Measurements from ENCODE around the gene LHX3. TPM values are rescaled to one million over a fixed set of nuclear protein-coding genes. Genes with fewer than 3 reads are reported as not detected.

Gene LHX3
- total and polyA plus RNA-seq, 2 donors (not counting 1 experiment from before 2014, with no cell fraction given), result not detected

- DNase-seq (ENCODE audit: low read depth in 2 of 2), result no peak
- Histone ChIP-seq H4K20me1 (ENCODE audit: control insufficient read depth, extremely low read depth, insufficient read depth, low read length) (peaks cover 2% of the 10 kb centered on the region), H3K4me2 (ENCODE audit: extremely low read depth, insufficient read depth, low read length) (no peak overlapping the region), H3K79me2 (ENCODE audit: control insufficient read depth, insufficient read depth, low read length) (peaks cover 3% of the 10 kb centered on the region), H3K4me3 (replicated peaks in 1 of 4; ENCODE audit: control extremely low read depth in 1 of 4, insufficient read depth in 1 of 4, low read depth in 3 of 4, low read length in 4 of 4) (no peak overlapping the region), H3K27ac (ENCODE audit: insufficient read depth, low read length) (no peak overlapping the region), H3K36me3 (ENCODE audit: control insufficient read depth, insufficient read depth, low read length) (no peaks in the 10 kb centered on the region), H3K9ac (ENCODE audit: insufficient read depth, low read length) (no peak overlapping the region), H3K27me3 (ENCODE audit: control insufficient read depth, insufficient read depth, low read length) (no peaks in the 10 kb centered on the region), H3K9me3 (ENCODE audit: control insufficient read depth, insufficient read depth, low read depth, low read length) (no peaks in the 10 kb centered on the region), H3K4me1 (ENCODE audit: control insufficient read depth, extremely low read depth, insufficient read depth, low read length) (no peaks in the 10 kb centered on the region), H2AFZ (ENCODE audit: low read length) (no peak overlapping the region)
- no peak for TF ChIP-seq EZH2 (IDR thresholded peaks at IDR 0.05; ENCODE audit: low read length, missing control alignments)
- no peak for TF ChIP-seq CTCF (conservative IDR thresholded peaks at IDR 0.05 in 1 of 2, IDR thresholded peaks at IDR 0.05 in 1 of 2; ENCODE audit: low read depth in 1 of 2, low read length in 2 of 2)
Measured at GRCh38 chr9:136231478-136232297, 26.8 kb upstream of the LHX3 start.

GRCh38 chr9:136230773-136231172, 25.8 kb upstream of the LHX3 start:
- Histone ChIP-seq H4K20me1 (ENCODE audit: control insufficient read depth, extremely low read depth, insufficient read depth, low read length) (peaks cover 2% of the 10 kb centered on the region), H3K4me2 (ENCODE audit: extremely low read depth, insufficient read depth, low read length) (no peak overlapping the region), H3K9ac (ENCODE audit: insufficient read depth, low read length) (no peak overlapping the region), H3K4me3 (replicated peaks in 1 of 4; ENCODE audit: control extremely low read depth in 1 of 4, insufficient read depth in 1 of 4, low read depth in 3 of 4, low read length in 4 of 4) (no peak overlapping the region), H3K4me1 (ENCODE audit: control insufficient read depth, extremely low read depth, insufficient read depth, low read length) (no peaks in the 10 kb centered on the region), H3K27me3 (ENCODE audit: control insufficient read depth, insufficient read depth, low read length) (no peaks in the 10 kb centered on the region), H3K79me2 (ENCODE audit: control insufficient read depth, insufficient read depth, low read length) (peaks cover 3% of the 10 kb centered on the region), H3K9me3 (ENCODE audit: control insufficient read depth, insufficient read depth, low read depth, low read length) (no peaks in the 10 kb centered on the region), H2AFZ (ENCODE audit: low read length) (no peak overlapping the region), H3K27ac (ENCODE audit: insufficient read depth, low read length) (no peak overlapping the region), H3K36me3 (ENCODE audit: control insufficient read depth, insufficient read depth, low read length) (no peaks in the 10 kb centered on the region)
- TF ChIP-seq EZH2 (IDR thresholded peaks at IDR 0.05; ENCODE audit: low read length, missing control alignments) (no peak), CTCF (conservative IDR thresholded peaks at IDR 0.05 in 1 of 2, IDR thresholded peaks at IDR 0.05 in 1 of 2; ENCODE audit: low read depth in 1 of 2, low read length in 2 of 2) (no peak)
- no peak for DNase-seq (ENCODE audit: low read depth in 2 of 2)

- no peak overlapping the region for H3K27ac ChIP-seq (ENCODE audit: insufficient read depth, low read length)
- H3K27me3 ChIP-seq (ENCODE audit: control insufficient read depth, insufficient read depth, low read length), result no peaks in the 10 kb centered on the region
- TF ChIP-seq CTCF (conservative IDR thresholded peaks at IDR 0.05 in 1 of 2, IDR thresholded peaks at IDR 0.05 in 1 of 2; ENCODE audit: low read depth in 1 of 2, low read length in 2 of 2), result no peak
- TF ChIP-seq EZH2 (IDR thresholded peaks at IDR 0.05; ENCODE audit: low read length, missing control alignments), result no peak
- H3K79me2 ChIP-seq (ENCODE audit: control insufficient read depth, insufficient read depth, low read length), result peaks cover 3% of the 10 kb centered on the region
- peaks cover 2% of the 10 kb centered on the region for H4K20me1 ChIP-seq (ENCODE audit: control insufficient read depth, extremely low read depth, insufficient read depth, low read length)
- H3K9ac ChIP-seq (ENCODE audit: insufficient read depth, low read length), result no peak overlapping the region
- H3K4me1 ChIP-seq (ENCODE audit: control insufficient read depth, extremely low read depth, insufficient read depth, low read length), result no peaks in the 10 kb centered on the region
- no peaks in the 10 kb centered on the region for H3K36me3 ChIP-seq (ENCODE audit: control insufficient read depth, insufficient read depth, low read length)
- no peak overlapping the region for H3K4me2 ChIP-seq (ENCODE audit: extremely low read depth, insufficient read depth, low read length)
- H3K9me3 ChIP-seq (ENCODE audit: control insufficient read depth, insufficient read depth, low read depth, low read length), result no peaks in the 10 kb centered on the region
- no peak overlapping the region for H2AFZ ChIP-seq (ENCODE audit: low read length)
- no peak overlapping the region for H3K4me3 ChIP-seq (replicated peaks in 1 of 4; ENCODE audit: control extremely low read depth in 1 of 4, insufficient read depth in 1 of 4, low read depth in 3 of 4, low read length in 4 of 4)
- no peak for DNase-seq (ENCODE audit: low read depth in 2 of 2)
Measured at GRCh38 chr9:136230365-136230764, 25.4 kb upstream of the LHX3 start.
